Panc1 (cell line): ENCODE results near the gene ZNF506.

Source experiments
- POLR2AphosphoS5 ChIP-seq: IDR thresholded peaks from 2 replicates; pipeline ENCODE4 v1.6.1; 2012; ENCODE audit warnings: mild to moderate bottlenecking, low read depth, low read length, moderate library complexity
- SIN3A ChIP-seq: IDR thresholded peaks from 2 replicates; pipeline ENCODE4 v1.6.1; 2012; ENCODE audit warnings: low read depth, mild to moderate bottlenecking, low read length, moderate library complexity, borderline replicate concordance; ENCODE audit not compliant: insufficient read depth
- TF ChIP-seq, protein P1 (sequence below): fragments of 450-650 bp; IDR thresholded peaks from 2 replicates; pipeline ENCODE4 v1.5.1; 2017; ENCODE audit warnings: mild to moderate bottlenecking
- TF ChIP-seq, protein P2 (sequence below), 2 experiments: IDR thresholded peaks; 2 replicates each; pipeline ENCODE4 v1.6.1; 2011 to 2012; ENCODE audit warnings: low read depth in 2 of 2, control low read depth in 1 of 2, low read length in 1 of 2, mild to moderate bottlenecking in 1 of 2, moderate library complexity in 1 of 2; ENCODE audit not compliant: insufficient read depth in 1 of 2

GRCh38 chr19:19847781-19848180 is 26.2 kb upstream of the ZNF506 start:
- TF ChIP-seq, protein P1, sequence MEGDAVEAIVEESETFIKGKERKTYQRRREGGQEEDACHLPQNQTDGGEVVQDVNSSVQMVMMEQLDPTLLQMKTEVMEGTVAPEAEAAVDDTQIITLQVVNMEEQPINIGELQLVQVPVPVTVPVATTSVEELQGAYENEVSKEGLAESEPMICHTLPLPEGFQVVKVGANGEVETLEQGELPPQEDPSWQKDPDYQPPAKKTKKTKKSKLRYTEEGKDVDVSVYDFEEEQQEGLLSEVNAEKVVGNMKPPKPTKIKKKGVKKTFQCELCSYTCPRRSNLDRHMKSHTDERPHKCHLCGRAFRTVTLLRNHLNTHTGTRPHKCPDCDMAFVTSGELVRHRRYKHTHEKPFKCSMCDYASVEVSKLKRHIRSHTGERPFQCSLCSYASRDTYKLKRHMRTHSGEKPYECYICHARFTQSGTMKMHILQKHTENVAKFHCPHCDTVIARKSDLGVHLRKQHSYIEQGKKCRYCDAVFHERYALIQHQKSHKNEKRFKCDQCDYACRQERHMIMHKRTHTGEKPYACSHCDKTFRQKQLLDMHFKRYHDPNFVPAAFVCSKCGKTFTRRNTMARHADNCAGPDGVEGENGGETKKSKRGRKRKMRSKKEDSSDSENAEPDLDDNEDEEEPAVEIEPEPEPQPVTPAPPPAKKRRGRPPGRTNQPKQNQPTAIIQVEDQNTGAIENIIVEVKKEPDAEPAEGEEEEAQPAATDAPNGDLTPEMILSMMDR = no peak
- TF ChIP-seq POLR2AphosphoS5 (no peak), SIN3A (no peak)
- TF ChIP-seq, protein P2, sequence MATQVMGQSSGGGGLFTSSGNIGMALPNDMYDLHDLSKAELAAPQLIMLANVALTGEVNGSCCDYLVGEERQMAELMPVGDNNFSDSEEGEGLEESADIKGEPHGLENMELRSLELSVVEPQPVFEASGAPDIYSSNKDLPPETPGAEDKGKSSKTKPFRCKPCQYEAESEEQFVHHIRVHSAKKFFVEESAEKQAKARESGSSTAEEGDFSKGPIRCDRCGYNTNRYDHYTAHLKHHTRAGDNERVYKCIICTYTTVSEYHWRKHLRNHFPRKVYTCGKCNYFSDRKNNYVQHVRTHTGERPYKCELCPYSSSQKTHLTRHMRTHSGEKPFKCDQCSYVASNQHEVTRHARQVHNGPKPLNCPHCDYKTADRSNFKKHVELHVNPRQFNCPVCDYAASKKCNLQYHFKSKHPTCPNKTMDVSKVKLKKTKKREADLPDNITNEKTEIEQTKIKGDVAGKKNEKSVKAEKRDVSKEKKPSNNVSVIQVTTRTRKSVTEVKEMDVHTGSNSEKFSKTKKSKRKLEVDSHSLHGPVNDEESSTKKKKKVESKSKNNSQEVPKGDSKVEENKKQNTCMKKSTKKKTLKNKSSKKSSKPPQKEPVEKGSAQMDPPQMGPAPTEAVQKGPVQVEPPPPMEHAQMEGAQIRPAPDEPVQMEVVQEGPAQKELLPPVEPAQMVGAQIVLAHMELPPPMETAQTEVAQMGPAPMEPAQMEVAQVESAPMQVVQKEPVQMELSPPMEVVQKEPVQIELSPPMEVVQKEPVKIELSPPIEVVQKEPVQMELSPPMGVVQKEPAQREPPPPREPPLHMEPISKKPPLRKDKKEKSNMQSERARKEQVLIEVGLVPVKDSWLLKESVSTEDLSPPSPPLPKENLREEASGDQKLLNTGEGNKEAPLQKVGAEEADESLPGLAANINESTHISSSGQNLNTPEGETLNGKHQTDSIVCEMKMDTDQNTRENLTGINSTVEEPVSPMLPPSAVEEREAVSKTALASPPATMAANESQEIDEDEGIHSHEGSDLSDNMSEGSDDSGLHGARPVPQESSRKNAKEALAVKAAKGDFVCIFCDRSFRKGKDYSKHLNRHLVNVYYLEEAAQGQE (IDR thresholded peaks at IDR 0.05; ENCODE audit: insufficient read depth in 1 of 2, low read depth in 2 of 2, low read length in 1 of 2) = no peak
